HG03354 (cell line): ENCODE measurements around the gene RANGAP1.

Experiments
- ATAC-seq: cut with Tn5 transposase; IDR thresholded peaks from one replicate; pipeline ENCODE4 v1.9.1; 2021; ENCODE audit warnings: mild to moderate bottlenecking; ENCODE audit not compliant: unreplicated experiment, poor library complexity, severe bottlenecking

Gene RANGAP1

DNA sequence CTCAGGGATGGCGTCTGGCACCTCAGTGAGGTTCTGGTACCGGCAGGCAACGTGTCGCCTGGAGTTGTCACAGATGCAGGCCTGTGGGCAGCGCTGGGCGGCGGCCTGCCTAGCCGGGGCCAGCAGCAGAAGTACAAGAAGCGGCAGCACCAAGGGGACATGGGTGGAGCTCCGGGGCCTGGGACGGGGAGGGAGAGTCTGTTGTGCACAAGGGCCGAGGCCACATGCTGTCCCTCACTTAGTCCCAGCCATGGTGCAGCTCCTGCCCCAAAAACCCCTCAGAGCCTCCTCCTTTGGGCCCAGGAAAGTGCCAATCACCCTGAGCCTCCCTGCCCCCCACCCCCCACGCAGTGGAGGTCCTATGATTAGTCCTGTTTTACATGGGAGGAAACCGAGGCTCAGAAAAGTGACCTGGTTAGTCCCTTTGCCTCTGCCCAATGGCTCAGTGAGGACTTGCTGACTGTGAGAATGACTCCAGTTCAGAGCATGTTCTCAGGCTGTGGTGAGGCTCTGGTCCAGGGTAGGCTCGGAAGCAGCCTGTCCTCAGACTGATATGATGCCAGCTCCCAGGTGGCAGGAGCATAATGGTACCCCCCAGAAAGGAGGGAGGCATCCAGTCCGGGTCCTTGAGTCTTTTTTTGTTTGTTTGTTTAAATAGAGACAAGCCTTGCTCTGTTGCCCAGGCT is 46.4 kb downstream of the RANGAP1 start:
- ATAC-seq = no peak

DNA sequence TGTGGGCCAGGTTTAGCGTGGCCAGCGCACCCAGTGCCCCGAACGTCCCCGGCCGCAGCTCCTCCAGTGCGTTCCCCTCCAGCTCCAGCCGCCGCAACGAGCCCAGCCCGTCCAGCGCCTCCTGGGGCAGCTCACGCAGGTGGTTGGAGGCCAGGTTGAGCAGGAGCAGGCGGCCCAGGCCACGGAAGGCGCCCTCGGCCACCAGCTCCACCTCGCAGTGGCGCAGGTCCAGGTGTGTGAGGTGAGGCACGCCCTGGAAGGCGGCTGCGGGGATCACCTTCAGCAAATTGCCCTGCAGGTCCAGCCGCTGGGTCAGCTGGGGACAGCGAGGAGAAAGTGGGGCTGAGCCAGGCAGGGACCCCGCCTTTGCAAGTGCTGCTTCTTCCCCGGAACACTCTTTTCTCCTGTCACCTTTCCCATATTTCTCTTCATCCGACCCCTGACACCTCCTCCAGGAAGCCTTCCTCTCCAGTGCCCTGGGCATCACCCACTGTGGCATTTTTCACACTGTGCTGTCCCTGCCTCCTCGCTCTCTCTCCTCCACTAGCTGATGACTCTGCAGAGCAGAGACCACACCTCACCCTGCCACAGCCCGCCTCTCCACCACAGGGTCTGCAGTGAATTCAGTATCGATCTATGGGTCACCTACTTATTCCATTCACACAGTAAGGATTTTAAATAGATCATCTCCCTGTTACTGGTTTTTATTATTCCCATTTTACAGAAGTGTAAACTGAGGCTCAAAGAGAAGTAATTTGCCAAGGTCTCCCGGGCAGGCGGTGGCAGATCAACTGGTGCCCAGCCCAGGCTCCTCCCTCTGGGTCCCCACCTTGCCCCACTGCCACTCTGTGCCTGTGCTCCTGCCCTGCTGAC is 47.2 kb downstream of the RANGAP1 start:
- ATAC-seq = no peak

DNA sequence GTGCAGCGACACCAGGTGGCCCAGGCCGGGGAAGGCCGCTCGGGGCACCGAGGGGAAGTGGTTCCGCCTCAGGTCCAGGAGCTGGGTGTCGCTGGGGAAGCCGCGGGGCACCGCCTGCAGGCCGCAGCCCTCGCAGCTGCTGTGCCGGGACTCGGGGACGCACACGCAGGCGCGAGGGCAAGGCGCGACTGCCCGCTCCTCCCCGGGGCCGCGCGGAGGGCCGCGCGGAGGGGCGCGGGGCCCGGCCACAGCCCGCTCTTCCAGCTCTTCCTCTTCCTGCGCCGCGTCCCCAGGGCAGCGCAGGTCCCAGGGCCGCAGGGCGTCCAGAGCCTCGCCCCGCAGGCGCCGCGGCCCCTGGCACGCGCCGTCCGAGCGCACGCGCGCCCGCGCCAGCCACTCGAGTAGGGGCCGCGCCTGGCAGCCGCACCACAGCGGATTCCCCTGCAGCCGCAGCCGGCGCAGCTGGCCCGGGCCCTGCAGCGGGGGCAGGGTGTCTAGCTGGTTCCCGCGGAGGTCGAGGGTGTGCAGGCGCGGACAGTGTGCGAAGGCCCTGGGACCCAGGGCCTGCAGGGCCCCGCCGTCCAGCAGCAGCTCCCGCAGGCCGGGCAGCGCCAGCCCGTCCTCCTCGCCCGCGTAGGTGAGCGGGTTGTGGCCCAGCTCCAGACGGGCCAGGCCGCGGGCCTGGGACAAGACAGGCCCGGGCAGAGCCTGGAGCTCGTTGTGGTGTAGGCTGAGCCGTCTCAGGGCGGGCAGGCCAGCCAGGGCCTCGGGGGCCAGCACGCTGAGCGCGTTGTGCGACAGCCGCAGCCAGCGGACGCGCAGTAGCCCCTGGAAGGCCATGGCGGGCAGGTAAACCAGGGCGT is 48.0 kb downstream of the RANGAP1 start:
- ATAC-seq = peak; percentile 61

DNA sequence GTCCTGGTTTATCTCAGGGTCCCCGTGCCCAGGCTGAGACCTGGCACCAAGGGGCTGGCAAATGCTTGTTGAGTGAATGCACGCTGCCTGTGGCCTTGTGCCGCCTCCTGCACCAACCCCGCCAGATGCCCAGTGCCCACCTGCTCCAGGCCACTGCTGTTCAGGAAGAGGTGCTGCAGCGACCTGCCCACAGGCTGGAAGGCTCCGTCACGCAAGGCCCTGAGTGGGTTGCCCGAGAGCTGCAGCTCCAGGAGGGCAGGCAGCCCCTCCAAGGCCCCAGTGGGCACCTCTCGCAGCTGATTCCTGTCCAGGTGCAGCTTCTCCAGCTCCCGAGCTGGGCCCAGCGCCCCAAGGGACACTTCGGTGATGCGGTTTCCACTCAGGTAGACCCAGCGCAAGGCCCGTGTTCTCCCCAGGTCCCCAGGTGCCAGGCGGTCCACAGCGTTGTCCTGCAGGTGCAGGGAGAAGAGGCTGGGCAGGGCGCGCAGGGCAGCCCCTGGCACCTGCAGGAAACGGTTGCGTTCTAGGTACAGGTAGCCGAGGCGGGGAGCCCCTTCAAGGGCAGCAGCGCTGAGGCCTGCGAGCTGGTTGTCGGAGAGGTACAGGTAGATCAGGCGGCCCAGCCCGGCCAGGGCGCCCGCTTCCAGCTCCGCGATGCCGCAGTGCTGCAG is 48.8 kb downstream of the RANGAP1 start:
- ATAC-seq = no peak

DNA sequence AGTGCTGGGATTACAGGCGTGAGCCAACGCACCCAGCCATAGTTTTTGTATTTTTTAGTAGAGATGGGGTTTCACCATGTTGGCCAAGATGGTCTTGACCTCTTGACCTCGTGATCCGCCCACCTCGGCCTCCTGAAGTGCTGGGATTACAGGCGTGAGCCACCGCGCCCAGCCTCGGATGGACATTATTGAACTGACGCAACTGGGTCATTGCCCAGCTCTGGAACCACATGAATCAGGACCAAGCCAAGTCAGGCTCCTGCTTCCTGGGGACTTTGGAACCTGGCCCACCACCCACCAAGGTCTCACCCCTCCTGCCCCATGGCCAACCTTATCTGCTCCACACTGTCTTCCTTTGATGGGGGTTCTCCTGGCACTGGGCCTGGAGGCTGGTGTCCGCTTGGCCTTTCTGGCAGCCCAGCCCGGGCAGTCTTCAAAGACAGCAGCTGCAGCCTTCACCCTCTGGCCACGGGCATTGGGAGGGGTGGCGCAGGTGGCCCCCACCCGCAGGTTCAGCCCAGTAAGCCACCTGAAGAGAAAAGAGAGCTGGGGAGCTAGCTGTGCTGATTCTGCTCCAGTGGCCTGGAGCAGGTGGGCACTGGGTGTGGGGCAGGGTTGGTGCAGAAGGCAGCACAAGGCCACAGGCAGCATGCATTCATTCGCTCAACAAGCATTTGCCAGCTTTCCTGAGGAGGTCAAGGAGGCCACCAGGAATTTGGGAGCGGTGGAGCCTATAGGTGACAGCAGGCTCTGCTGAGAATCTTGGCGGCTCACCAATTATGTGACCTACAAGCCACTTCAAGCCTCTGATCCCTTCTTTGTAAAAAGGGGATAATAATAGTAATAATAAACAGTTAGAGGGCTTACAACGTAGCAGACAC is 50.9 kb downstream of the RANGAP1 start:
- ATAC-seq = no peak

DNA sequence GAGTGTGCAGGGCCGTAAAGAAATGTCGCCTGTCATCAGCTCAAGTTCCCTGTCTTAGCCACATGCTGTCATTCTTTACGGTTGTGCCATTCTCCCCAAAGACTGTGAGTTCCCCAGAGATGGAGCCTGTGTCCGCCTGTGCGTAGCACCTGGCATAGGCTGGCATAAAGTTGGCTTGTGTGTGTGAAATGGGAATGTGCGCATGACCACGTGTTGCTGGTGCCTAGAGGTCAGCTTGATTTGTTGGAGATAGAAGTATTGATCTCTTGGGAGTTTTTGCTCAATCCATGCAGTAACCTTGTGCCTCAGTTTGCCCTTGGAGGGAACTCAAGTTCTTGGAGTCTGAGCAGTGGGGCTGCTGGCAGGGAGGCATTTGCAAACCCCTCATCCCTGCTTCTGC is 54.6 kb downstream of the RANGAP1 start:
- ATAC-seq = no peak

DNA sequence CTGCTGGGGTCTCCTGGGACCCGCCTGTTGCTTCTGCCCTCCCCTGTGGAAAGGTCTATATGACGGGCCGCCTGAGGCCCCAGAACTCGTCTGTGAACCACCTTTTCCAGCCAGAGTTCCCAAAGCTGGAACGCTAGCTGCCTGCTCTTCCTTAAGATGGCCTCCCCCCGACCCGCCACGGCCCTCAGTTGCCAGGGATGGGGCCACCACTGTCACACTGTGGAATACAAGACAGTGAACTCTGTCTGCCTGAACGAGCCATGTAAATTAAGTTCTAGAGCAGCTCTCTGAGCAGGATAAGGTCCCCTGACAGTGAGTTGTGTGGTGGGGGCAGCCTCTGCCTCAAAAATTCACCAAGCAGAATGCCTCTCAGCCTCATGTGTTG is 55.6 kb downstream of the RANGAP1 start:
- no peak for ATAC-seq

DNA sequence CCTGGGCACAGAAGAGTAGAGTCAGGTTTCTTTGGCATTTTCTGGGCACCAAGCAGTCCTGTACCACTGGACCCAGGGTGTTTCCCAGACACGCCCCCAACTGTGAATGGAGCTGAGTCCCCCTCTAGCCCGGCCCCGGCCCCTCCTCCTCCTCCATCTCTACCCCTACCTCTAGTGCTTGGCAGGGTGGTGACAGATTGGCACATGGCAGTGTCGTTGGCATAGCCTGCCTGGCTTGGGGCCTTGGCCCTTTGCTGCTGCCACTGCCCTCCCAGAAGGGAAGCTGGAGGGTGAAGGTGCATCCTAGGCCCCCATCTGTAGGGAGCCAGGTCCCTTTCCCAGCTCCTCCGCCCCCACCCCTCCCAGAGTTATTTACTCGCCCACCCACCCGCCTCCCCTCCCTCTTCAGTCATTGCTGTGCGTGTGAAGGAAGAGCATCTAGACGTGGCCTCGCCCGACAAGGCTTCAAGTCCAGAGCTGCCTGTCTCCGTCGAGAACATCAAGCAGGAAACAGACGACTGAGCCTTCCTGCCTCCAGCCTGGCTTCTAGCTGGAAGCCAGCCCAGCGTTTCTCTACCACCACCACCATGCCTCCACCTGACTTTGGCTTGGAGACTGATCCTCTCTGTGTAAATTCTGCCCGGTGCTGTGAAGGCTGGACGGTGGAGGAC is 56.1 kb downstream of the RANGAP1 start:
- ATAC-seq = no peak

DNA sequence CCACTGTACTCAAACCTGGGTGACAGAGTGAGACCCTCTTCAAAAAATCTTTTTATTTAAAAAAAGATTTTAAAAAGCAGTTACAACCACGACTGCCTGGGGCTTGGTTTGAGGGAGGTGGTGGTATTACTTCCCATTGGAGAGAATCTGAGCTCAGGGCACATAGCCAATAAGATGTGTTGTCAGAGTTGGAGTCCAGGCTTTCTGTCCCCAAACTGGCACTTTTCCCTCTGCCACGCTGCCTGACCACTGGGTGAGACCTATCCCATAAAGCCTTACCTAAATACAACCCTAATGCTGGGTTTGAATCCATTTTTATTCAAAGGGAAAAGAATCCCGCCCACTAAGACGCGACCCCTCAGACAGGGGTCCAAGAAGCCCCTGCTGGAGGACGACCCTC is 56.8 kb downstream of the RANGAP1 start:
- no peak for ATAC-seq

DNA sequence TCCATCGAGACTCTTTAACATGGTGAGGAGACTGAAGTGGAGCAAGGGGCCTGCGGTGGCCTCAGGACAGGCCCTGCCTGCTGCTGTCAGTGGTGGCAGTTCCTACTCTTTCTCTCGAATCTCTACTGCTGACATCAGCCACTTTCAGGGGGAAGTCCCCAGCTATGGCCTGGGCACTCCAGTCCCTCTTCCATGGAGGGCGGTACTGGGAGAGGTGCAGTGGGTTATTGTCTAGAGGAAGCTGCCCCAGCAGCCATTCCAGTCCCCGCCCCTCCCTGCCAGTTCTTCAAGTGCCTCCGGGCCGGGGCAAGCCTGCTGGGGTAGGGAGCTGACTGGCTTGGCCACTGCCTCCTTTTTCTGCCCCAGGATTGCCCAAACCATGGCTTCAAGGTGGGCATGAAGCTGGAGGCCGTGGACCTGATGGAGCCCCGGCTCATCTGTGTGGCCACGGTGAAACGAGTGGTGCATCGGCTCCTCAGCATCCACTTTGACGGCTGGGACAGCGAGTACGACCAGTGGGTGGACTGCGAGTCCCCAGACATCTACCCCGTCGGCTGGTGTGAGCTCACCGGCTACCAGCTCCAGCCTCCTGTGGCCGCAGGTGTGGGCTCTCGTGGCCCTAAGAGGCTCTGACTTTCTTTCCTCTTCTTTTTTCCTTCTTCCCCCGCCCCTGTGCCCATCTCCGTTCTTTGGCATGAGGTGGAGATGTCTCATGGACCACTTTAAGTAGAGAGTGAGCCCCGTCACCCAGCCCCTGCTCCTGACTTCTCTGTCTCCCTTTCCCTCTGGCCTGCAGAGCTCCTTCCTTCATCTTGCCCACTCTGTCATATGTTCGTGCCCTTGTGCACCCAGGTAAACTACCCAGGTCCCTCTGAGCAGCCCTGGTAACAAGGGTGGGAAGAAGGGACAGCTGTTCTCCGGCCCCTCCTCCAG is 59.0 kb downstream of the RANGAP1 start:
- no peak for ATAC-seq

DNA sequence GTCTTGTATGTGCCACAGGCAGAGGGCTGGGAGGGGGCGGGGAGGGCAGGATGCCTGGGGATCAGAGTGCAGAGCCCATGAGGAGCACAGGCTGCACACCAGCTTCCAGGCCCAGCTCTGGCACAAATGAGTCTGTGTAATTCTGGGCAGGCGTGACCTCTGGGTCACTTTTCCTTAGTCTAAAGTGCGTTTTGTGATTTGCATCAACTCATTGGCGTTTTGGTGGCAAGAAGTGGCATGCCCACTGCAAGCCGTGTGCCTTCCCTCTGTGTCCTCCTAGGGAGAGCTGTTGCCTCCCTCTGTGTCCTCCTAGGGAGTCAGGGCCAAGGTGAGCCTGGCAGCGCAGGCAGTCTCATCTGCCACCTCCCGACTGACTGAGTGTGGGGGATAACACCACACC is 62.5 kb downstream of the RANGAP1 start:
- ATAC-seq = no peak

DNA sequence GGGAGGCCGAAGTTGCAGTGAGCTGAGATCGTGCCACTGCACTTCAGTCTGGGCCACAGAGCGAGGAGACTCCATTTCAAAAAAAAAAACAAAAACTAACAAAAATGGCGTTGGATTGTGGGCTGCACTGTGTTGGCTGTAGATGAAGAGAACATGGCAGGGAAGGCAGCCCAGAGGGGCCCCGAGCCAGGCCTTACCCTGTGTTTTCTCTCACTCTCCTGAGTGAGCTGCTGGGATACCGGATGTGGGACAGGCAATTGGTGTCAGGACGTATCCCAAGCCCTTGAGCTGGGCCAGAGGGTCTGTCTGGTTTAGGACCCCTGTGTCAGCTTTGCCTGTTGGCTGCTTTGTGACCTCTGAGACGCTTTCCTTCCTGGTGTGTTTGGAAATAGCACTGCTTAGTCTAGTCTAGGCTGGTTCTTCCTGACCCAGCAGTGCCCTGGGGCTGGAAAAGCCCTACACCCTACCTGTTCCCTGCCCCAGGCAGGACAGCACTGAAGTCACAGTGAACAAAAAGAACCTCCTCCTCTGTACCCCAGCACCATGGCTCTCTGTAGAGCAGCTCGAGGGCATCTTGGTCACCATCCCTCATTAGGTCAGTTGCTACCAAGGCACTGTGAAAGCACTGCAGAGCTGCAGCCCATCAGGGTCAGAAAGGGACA is 63.0 kb downstream of the RANGAP1 start:
- no peak for ATAC-seq

DNA sequence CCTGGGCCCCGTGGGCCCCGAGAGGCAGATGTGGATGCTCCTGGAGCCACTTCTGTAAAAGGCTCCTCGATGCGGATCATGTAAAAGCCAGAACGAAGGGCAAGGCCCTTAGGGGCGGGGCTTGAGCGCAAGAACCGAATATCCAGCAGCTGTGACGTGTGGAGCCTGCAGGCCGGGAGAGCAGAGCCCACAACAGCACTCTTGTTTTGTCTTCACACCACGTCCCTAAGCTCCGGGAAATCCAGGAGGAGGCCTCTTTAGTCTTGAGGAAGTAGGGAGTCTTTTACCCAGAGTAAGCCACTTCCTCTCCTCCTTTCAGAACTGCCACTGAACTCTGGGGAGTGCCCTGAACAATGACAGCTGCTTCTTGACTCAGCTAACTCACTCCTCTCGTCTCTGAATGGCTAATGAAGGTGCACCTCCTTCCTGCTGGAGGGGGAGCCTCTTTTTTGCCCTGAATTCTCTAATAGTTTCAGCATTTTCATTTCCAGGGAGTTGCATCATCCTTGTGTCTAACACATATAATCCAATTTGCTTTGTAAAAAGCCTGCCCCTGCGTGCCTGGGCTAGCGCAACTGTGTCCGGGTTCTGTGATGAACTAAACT is 68.3 kb downstream of the RANGAP1 start:
- peak; percentile 73 for ATAC-seq

DNA sequence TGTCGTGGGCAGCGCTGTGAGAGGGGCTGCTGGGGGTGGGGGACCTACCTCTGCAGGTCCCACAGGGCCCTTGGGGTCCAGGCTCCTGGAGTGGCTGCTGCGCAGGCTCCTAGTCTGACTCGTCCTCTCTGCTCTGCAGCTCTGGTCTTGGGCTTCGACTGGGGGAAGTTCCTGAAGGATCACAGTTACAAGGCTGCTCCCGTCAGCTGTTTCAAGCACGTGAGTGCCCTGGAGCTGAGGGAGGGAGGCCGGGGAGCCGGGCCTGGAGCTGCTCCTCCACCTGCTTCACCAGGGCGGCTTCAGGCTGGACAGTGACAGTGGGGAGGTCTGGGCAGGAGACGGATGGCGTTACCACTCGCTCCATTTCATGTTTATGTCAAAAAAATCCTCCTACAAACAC is 69.0 kb downstream of the RANGAP1 start:
- ATAC-seq = no peak

DNA sequence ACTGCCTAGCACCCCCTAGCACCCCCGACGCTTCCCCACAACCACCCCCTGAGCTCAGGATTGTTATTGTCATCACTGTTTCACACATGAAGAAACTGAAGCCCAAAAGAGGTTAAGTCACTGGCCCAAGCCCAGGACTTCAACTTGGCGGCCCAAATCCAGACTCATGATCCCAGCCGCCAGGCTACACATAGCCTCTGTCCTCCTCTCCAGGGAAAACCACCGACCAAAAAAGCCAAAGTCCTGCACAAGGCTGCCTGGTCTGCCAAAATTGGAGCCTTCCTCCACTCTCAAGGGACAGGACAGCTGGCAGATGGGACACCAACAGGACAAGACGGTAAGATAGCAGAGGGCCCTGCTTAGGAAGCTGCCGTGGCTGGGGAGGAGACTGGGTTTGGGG is 70.1 kb downstream of the RANGAP1 start:
- no peak for ATAC-seq

DNA sequence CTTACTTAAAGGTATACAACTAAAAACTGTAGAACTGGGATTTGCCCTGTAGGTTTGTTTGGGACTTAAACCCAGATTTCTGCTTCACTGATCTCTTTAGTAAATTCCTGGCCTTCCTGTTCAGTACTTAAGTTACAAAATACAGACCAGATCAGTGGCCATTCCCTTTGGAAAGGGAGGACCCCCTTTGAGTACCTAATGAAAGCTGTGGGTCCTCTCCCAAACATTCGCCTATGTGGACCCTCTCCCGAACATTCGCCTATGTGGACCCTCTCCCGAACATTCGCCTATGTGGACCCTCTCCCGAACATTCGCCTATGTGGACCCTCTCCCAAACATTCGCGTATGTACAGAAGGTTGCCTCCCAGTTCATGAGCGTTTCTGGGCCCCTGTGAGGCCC is 70.6 kb downstream of the RANGAP1 start:
- no peak for ATAC-seq

DNA sequence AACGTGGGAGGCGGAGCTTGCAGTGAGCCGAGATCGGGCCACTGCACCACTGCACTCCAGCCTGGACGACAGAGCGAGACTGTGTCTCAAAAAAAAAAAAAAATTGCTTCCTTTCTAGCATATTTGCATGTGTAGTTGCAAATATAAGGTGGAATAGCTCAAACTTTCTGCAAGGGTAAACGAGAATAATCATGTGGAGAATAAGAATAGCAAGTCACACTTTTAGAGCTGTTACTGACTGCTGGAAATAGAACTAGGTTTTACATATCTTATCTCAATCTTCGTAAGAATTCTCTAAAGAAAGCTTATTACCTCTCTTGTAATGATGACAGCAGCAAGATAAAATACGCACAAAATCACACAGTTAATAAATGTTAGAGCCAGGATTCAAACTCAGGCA is 79.3 kb downstream of the RANGAP1 start:
- no peak for ATAC-seq
